Measurements from ENCODE around the gene PTK7. TPM values are rescaled to one million over a fixed set of nuclear protein-coding genes. Genes with fewer than 3 reads are reported as not detected.

The PTK7 gene
- total and polyA plus RNA-seq, 2 of the 8 experiments (the other 6 are each of a cell fraction or from before 2014, with no cell fraction given), result 110 to 138 TPM

DNA sequence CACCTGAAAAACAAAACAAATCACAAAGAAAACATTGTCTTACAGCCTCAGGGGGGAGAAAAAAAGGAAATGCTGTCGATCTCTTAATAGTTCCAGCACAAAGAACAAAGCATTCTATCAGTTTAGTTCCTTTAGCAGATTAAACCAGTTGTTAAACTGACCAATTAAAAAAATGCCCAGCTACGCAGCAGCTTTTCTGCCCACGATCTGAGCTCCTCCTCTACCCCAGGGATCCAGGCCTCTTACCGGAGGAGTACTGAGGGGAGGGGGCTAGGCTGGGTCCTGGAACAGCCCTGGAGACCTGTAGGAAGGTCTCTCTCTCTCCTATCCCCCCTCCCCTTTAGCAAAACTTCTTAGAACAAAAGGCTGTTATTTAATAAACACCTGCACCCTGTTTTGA is 13.4 kb downstream of the PTK7 start:
- H2BK12ac ChIP-seq (ENCODE audit: low read depth, low read length), result peak overlapping the region; percentile 95
- TF ChIP-seq KDM5A (IDR thresholded peaks at IDR 0.05; ENCODE audit: low read length), result no peak
- peak; percentile 71; the same call in 1 of the 2 replicates for TF ChIP-seq JUND (IDR thresholded peaks at IDR 0.05; ENCODE audit: low read length)
- no peak for TF ChIP-seq JUN (IDR thresholded peaks at IDR 0.05; ENCODE audit: low read depth, low read length)
- TF ChIP-seq ZNF274 (IDR thresholded peaks at IDR 0.05; ENCODE audit: borderline replicate concordance, extremely low read depth, low read length), result no peak
- TF ChIP-seq TBP (IDR thresholded peaks at IDR 0.05; ENCODE audit: low read depth, low read length), result no peak
- no peak for TF ChIP-seq CBX5 (IDR thresholded peaks at IDR 0.05; ENCODE audit: low read depth, low read length)
- no peak for TF ChIP-seq BACH1 (IDR thresholded peaks at IDR 0.05; ENCODE audit: low read length)
- TF ChIP-seq CHD1 (IDR thresholded peaks at IDR 0.05; ENCODE audit: low read depth, low read length), result no peak
- TF ChIP-seq, protein P1, sequence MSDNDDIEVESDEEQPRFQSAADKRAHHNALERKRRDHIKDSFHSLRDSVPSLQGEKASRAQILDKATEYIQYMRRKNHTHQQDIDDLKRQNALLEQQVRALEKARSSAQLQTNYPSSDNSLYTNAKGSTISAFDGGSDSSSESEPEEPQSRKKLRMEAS (IDR thresholded peaks at IDR 0.05), result no peak
- TF ChIP-seq EP300 (IDR thresholded peaks at IDR 0.05; ENCODE audit: borderline replicate concordance in 1 of 2, low read depth in 2 of 2, low read length in 2 of 2), result peak in 1 of 2 experiments; percentile 99; a peak in 1 of 3 replicates
- 0 out of 2 replicates have a peak overlapping the region, but pooled peaks have one; percentile 3 for H2BK15ac ChIP-seq (ENCODE audit: low read length)
- DNase-seq (ENCODE audit: low read depth in 1 of 2, low spot score in 2 of 2), result peak in 1 of 2 experiments; percentile 60
- peak overlapping the region; percentile 19 to 46 (median 31); a peak in 7 of 8 replicates for H3K4me3 ChIP-seq (ENCODE audit: extremely low read depth in 1 of 4, insufficient read depth in 2 of 4, low read depth in 3 of 4, low read length in 4 of 4)
- peaks cover 15 to 81% of the 10 kb centered on the region in 2 experiments for H3K79me2 ChIP-seq (ENCODE audit: control insufficient read depth in 1 of 2, insufficient read depth in 2 of 2, low read length in 2 of 2)
- no peak overlapping the region for H3K14ac ChIP-seq (ENCODE audit: insufficient read length)
- ChIA-PET POLR2A (ENCODE audit: partially characterized antibody) (interaction anchor here (0.7 to 2.8 kb wide), 7 partner anchors 13 to 77 kb away, joined by 3 to 28 read pairs (median 3); partner anchors contain the start of genes KLC4, MRPL2 and PTK7), CTCF (ENCODE audit: partially characterized antibody) (interaction anchor here (1.2 to 4.4 kb wide), 4 partner anchors 12 to 40 kb away, joined by 4 to 19 read pairs (median 12); partner anchors contain the start of gene PTK7)
- H4K91ac ChIP-seq (replicated peaks; ENCODE audit: insufficient read length, low read length), result peak overlapping the region; percentile 67
- peak overlapping the region; percentile 95 for H2AK5ac ChIP-seq (ENCODE audit: low read depth, low read length)
- WGBS, 2 experiments (ENCODE audit: extremely low coverage in 1 of 2, insufficient coverage in 1 of 2, insufficient read length in 1 of 2, insufficient replicate concordance in 2 of 2, low coverage in 1 of 2, low lambda C conversion rate in 2 of 2, missing lambda C conversion rate in 1 of 2), result 29% methylated on average over 4 of the region's 4 CpGs; no CpG with 5 or more reads in 1 of the 2 experiments
- H4K8ac ChIP-seq (ENCODE audit: extremely low read depth, insufficient read depth, low read length), result no peak overlapping the region; the same call in 1 of the 2 replicates
- H4K20me1 ChIP-seq (replicated peaks in 1 of 2; ENCODE audit: control insufficient read depth in 1 of 2, insufficient read depth in 2 of 2, low read length in 2 of 2), result peaks cover 0 to 2% of the 10 kb centered on the region in 2 experiments
- H3K23me2 ChIP-seq (ENCODE audit: low read depth, low read length), result 0 out of 2 replicates have a peak, but pooled peaks cover 2% of the 10 kb centered on the region
- peaks cover 19% of the 10 kb centered on the region for H3K79me1 ChIP-seq (ENCODE audit: low read depth, low read length)
- peak overlapping the region; percentile 97; the same call in 1 of the 2 replicates for H2BK5ac ChIP-seq (ENCODE audit: low read depth, low read length)
- H3K23ac ChIP-seq (ENCODE audit: insufficient read length), result no peak overlapping the region
- H3K27me3 ChIP-seq (replicated peaks in 1 of 4; ENCODE audit: control insufficient read depth in 3 of 4, extremely low read depth in 1 of 4, insufficient read depth in 3 of 4, low read length in 3 of 4), result no peaks in the 10 kb centered on the region
- peaks cover 18 to 33% (median 26%) of the 10 kb centered on the region in 4 experiments for H3K4me1 ChIP-seq (replicated peaks in 1 of 4; ENCODE audit: control insufficient read depth in 3 of 4, insufficient read depth in 4 of 4, low read length in 3 of 4)
- peak overlapping the region; percentile 81 for H3K27ac ChIP-seq (ENCODE audit: low read depth, low read length)
- H3K18ac ChIP-seq (ENCODE audit: extremely low read depth, low read length), result peak overlapping the region; percentile 96
- H4K5ac ChIP-seq (ENCODE audit: insufficient read length, low read depth, low read length), result peak overlapping the region; percentile 65
- H3K9ac ChIP-seq (replicated peaks in 1 of 4; ENCODE audit: extremely low read depth in 1 of 4, low read depth in 3 of 4, low read length in 3 of 4), result peak overlapping the region in 2 of 4 experiments; percentile 2 to 5; a peak in 2 of 7 replicates
- H3K4ac ChIP-seq (replicated peaks; ENCODE audit: insufficient read length, low read depth, low read length), result no peak overlapping the region
- peak overlapping the region; percentile 91 for H2BK120ac ChIP-seq (replicated peaks; ENCODE audit: low read depth, low read length)
- no peaks in the 10 kb centered on the region for H3K9me3 ChIP-seq (ENCODE audit: insufficient read depth in 2 of 2, low read depth in 1 of 2, low read length in 1 of 2)
- H3K36me3 ChIP-seq (ENCODE audit: control insufficient read depth in 2 of 4, insufficient read depth in 4 of 4, low read length in 3 of 4), result no peaks in the 10 kb centered on the region
- H3K56ac ChIP-seq (replicated peaks; ENCODE audit: insufficient read length, low read depth, low read length), result no peak overlapping the region
- no peak overlapping the region for H2AFZ ChIP-seq (ENCODE audit: low read length)
- peak overlapping the region; percentile 68 to 91 for H3K4me2 ChIP-seq (ENCODE audit: insufficient read depth in 1 of 2, low read depth in 2 of 2, low read length in 2 of 2)
- no peak for FAIRE-seq
- peak overlapping the region; percentile 99 for H2BK20ac ChIP-seq (ENCODE audit: low read length)
